NOMO-1 (cell line): Measurements from ENCODE around the gene TAGLN.

Experiments used
- DNase-seq, 2 experiments: peaks; one replicate each; lab custom pipeline; 2025; ENCODE audit not compliant: unreplicated experiment in 2 of 2; lab: John Stamatoyannopoulos, UW

The TAGLN gene

DNA sequence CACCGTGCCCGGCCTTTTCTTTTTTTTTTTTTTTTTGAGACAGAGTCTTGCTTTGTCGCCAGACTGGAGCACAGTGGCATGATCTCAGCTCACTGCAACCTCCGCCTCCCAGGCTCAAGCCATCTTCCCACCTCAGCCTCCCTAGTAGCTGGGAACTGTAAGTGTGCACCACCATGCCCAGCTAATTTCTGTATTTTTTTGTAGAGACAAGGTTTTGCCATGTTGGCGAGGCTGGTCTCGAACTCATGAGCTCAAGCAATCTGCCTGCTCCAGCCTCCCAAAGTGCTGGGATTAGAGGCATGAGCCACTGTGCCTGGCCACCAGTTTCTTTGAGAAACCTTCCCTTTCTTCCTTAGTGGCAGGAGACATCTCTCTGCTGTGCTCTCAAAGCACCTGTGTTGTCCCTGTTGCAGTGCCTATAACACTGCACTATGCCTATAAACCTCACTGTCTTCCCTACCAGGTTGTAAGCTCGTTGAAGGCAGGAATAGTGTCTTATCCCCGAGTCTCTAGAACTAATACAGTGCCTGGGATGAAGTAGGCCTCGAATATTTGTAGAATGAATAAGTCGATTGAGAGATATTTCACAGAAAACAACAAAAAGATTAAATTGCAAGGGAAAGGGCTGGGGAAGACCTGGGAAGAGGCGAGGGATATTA, 13.7 kb downstream of the TAGLN start:
- no peak for DNase-seq

DNA sequence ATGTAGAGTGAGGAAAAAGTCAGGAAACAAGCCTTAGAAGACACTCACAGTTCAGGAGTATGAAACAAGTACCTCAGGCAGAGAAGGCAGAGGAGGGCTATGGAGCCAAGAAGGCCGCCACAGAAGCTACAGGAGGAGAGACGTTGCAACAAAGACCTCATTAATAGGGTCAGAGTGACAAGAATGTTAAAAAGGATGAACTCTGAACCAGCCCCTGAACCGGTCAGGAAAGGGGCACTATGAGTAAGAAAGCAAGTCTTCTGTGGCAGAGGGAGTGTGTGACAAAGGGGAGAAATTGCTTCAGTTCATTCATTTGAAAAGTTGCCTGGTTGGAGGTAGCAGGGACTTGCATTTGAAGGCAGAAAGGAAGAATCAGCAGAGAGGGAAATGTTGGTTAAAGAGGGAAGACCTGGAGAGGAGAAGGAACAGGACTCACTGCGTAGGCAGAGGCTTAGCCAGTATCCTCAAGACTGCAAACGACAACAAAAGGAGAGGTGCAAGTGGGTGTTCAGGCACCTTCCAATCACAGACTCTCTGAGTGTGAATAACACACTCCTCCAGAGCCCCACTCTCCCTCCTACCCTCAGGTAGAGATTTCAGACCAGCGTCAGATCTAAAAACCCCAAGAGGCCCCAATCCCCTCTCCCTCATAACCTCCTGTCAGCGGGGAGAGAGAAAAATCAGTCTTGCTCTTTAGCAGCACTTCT, 15.4 kb downstream of the TAGLN start:
- no peak for DNase-seq

DNA sequence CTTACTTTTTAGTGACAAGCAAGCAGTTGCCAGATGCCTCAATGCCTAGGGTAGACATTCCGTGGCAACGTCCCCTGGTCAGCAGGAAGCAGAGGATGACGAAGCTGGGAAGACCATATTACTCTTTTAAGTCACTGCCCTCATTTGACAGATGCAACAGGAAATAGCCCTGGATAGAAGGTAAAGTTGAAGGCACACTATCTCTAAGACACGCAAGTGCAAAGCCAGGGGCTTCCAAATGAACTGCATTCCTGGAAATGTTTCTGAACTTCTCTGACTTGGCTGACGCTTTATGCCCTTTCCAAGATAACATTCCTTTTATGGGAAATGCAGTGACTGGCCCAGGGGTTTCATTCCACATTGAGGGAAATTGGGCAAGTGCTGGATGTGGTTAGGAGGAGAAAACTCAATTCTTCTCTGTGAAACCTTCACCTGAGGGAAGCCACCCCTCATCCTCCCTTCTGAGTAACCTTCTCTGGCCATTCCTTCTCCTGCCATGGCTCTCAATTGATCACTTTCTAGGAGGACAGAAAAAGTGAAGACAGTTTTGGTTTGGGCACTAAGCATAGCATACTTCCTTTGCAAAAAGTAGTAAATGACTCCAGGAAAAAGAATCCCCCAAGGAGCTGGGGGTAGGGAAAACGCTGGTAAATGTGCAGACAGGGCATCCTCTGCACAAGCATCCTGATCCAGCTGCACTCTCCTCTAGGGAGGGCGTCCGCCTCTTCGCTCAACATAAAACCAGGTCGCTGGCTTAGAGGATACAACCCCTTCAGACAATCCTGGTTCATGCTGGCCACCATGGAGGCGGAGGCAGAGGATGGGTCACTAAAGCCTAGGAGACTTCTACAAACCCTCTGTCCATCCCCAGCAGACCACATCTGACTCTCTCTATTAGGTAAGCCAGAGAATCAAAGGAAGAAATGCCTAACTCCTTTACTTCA, 18.2 kb downstream of the TAGLN start:
- DNase-seq, result no peak

DNA sequence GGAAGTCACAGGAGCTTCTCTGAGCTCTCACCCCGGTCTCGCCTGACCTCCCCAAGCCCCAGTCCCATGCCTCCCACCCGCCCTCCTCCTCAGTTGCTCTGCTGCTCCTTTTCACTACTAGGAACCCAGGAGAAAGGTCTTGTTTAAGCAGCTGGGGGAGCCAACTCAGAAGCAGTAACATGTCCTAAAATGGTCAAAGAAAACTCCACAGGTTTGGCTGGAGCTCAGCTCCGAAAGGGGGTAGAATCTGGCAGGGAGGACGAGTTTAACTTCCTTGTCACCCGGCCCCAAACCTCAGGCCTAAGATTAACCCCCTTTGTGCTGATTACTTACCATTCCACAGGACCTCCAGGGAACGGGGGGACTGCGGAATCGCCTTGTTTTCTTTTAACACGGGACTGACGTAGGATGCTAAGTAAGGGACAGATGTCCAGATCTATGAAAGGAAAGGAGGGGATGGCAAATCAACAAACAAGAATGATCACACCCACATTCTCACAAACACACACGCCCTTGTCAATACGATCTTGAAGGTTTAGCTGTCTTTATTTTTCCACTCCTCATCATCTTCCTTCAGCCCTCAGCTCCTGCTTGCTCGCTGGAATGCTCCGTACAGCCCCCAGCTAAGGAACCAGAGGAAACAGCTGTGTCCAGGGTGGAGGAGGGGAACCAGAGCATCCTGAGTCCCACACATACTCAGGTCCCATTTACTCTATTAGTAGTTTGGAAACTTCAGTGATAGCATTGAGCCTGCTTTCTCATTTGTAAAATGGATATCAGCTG, 19.2 kb downstream of the TAGLN start:
- no peak for DNase-seq

- DNase-seq, result no peak
Measured at GRCh38 chr11:117219001-117219400, 19.8 kb downstream of the TAGLN start.

DNA sequence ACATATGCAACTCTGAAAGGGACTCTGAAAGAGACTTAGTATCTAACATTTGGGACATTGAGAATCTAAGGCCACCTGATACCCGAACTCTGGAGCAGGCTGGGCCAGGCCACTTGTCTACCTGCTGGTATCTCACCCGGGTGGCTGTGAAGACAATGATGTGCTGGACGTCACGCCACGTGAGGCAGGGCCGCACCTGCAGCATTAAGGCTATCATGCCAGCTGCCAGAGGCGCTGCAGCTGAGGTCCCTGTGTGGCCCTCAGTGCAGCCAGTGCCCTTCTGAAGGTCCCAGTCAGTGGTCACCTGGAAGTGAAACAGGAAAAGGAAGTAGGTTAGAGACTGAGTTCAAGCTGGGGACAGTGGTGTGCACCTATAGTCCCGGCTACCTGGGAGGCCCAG, 20.3 kb downstream of the TAGLN start:
- DNase-seq, result no peak

DNA sequence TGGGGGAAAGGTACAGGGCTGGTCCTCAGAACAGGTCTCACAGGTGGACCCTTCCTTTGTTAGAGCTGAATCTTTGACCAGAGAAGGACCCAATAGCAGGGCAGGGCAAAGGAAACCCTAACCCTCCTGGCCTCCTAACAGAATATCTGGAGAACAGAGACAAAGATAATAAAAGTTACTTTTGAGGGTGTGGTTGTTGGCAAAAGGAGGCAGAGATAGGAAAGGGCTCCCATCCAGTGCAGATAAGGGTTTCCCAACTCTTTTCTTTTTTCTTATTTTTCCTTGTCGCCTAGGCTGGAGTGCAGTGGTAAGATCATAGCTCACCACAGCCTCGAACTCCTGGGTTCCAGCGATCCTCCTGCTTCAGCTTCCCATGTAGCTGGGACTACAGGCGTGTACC, 20.8 kb downstream of the TAGLN start:
- DNase-seq, result no peak

DNA sequence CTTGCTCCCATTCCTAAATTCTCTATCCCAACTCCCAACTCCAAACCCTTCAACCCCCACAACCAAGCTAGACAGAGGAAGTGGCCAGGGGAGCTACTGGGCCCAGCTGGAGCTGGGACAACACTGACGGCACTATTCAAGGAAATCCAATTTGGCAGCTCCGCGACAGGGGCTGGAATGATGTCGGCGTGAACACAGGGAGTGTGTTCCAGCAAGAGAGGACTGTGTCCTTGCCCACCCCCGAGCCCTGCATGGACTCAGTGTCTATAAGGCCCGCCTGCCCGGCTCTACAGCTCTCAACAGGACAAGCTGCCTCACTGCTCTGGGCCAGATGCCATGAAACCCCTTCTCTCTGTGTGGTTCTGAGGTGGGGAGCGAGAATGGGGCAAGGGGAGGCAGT, 21.4 kb downstream of the TAGLN start:
- no peak for DNase-seq

- DNase-seq, result no peak
Measured at GRCh38 chr11:117220999-117221774, 22.0 kb downstream of the TAGLN start.

GRCh38 chr11:117221775-117222517, 22.8 kb downstream of the TAGLN start:
- no peak for DNase-seq

- DNase-seq, result no peak
Measured at GRCh38 chr11:117222991-117223740, 24.0 kb downstream of the TAGLN start.

GRCh38 chr11:117223741-117224689, 24.8 kb downstream of the TAGLN start:
- DNase-seq, result no peak

GRCh38 chr11:117225553-117226170, 26.5 kb downstream of the TAGLN start:
- DNase-seq, result no peak

DNA sequence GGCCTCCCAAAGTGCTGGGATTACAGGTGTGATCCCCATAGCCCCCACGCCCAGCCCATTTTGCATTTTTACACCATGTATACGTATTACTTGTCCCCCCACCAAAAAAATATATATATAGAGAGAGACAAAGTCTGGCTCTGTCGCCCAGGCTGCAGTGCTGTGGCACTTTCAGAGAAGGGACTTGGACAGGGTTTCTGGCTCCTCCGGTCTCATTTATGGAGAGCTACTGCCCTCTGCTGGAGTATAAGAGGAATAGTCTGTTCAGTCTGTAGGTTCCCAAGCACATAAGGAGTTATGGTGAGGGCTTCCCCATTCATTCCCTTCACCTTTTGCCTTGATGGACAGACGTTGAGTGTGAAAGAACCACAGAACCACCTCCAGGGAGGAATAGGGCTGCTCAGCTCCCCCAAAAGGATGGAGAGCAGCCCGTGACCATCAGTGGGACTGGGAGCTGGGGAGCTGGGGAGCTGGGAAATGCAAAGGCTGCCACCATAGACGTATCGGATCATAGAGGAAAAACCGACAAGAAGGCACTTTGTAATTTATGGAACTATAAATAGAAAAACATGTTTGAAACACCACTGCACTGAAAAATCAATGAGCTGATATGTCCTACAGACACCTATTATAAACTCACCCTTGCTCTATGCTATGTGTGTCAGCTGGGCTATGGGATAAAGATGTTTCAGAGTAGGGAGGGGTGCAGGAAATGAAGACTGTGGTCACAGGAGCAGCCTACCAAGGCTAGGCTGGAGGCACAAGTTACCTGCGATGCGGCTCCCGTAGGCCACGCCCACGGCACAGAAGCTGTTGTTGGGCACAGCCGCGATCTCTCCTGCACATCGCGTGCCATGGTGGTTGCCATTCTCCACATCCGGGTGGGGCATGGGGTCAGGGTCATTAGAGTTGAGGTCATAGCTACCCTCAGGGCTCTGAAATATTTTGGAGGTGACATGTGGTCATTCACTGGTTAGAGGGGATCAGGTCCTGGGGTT, 27.5 kb downstream of the TAGLN start:
- DNase-seq, result peak; percentile 46 to 79

DNA sequence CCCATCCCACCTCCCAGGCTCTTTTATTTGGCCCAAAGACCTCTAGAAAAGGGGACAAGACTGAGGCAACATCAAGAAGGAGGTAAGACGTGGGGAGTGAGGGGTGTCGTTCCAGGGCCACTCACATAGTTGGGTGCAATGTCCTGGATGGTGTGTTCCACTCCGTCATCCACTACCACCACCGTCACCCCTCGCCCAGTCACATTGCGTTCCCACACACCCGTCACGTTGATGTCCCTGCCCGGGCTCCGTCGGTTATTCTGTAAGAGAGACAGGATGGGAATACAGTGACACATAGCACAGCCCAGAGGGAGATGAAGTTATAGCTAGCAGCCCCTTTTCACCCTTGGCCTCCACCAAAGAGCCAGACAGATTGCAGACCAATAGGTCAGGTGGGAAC, 28.9 kb downstream of the TAGLN start:
- no peak for DNase-seq

DNA sequence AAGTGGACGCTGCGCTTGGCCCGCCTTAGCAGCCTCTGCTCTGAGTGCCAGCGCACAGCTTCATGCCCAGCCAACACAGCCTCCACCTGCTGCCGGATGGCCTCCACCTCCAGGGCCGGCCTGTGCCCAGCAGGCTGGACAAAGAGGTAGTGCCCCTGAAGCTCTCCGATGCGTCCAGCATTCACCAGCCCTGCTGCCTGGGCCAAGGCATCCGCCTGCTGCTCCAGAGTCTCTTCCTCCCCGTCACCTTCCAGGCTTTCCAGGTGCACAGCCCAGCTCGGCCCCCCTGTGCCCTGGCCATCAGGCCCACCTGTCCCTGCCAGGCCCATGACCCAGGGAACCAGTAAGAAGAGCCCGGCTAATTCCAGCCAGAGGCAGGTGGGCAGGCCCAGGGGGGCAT, 30.2 kb downstream of the TAGLN start:
- no peak for DNase-seq
